H9 (cell line): ENCODE data around the gene OR10P1. TPM values are rescaled to one million over a fixed set of nuclear protein-coding genes. Genes with fewer than 3 reads are reported as not detected.

ENCODE experiments used
- DNase-seq: peaks from one replicate; pipeline ENCODE4 v3.0.0-alpha.2; 2017
- H2AFZ ChIP-seq: one replicate; pipeline ENCODE4 v1.6.1; 2013; ENCODE audit warnings: mild to moderate bottlenecking, low read length, control low read depth, moderate library complexity
- H2AK5ac ChIP-seq: 2 replicates; pipeline ENCODE4 v1.6.1; 2013; ENCODE audit warnings: low read length, control low read depth, mixed read lengths; ENCODE audit not compliant: insufficient read length
- H2BK120ac ChIP-seq: one replicate; pipeline ENCODE4 v1.6.1; 2013; ENCODE audit warnings: low read depth, mild to moderate bottlenecking, low read length, control low read depth, inconsistent platforms; ENCODE audit not compliant: poor library complexity, severe bottlenecking
- H2BK12ac ChIP-seq: 2 replicates; pipeline ENCODE4 v1.6.1; 2013; ENCODE audit warnings: low read length, control low read depth, mixed read lengths, low read depth; ENCODE audit not compliant: insufficient read length
- H2BK15ac ChIP-seq: 2 replicates; pipeline ENCODE4 v1.6.1; 2013; ENCODE audit warnings: low read depth, low read length, control low read depth
- H2BK20ac ChIP-seq: one replicate; pipeline ENCODE4 v1.6.1; 2013; ENCODE audit warnings: low read depth, mild to moderate bottlenecking, low read length, control low read depth, inconsistent platforms; ENCODE audit not compliant: poor library complexity, severe bottlenecking
- H2BK5ac ChIP-seq: 2 replicates; pipeline ENCODE4 v1.6.1; 2013; ENCODE audit warnings: low read length, control low read depth, mixed read lengths; ENCODE audit not compliant: insufficient read length
- H3K14ac ChIP-seq: 2 replicates; pipeline ENCODE4 v1.6.1; 2013; ENCODE audit warnings: low read length, control low read depth; ENCODE audit not compliant: insufficient read depth
- H3K18ac ChIP-seq: 2 replicates; pipeline ENCODE4 v1.6.1; 2013; ENCODE audit warnings: low read depth, mild to moderate bottlenecking, mixed read lengths, low read length, control low read depth; ENCODE audit not compliant: insufficient read length
- H3K23ac ChIP-seq: 2 replicates; pipeline ENCODE4 v1.6.1; 2013; ENCODE audit warnings: low read length, control low read depth, mixed read lengths, low read depth; ENCODE audit not compliant: insufficient read length
- H3K23me2 ChIP-seq: 2 replicates; pipeline ENCODE4 v1.6.1; 2013; ENCODE audit warnings: low read depth, mild to moderate bottlenecking, mixed read lengths, low read length, control low read depth; ENCODE audit not compliant: insufficient read length, poor library complexity, severe bottlenecking
- H3K27ac ChIP-seq: 2 replicates; pipeline ENCODE4 v1.5.1; 2013; ENCODE audit warnings: low read length, control low read depth, mixed read lengths, low read depth; ENCODE audit not compliant: insufficient read length
- H3K27me3 ChIP-seq: 2 replicates; pipeline ENCODE4 v1.6.1; 2013; ENCODE audit warnings: low read length, control low read depth, inconsistent platforms; ENCODE audit not compliant: insufficient read depth
- H3K4ac ChIP-seq: 2 replicates; pipeline ENCODE4 v1.6.1; 2013; ENCODE audit warnings: low read depth, mild to moderate bottlenecking, control low read depth, inconsistent platforms, low read length, moderate library complexity
- H3K4me1 ChIP-seq: 2 replicates; pipeline ENCODE4 v1.6.1; 2013; ENCODE audit warnings: low read length, control low read depth, inconsistent platforms; ENCODE audit not compliant: insufficient read depth
- H3K4me2 ChIP-seq: 2 replicates; pipeline ENCODE4 v1.6.1; 2013; ENCODE audit warnings: low read length, control low read depth, mixed read lengths; ENCODE audit not compliant: insufficient read length, insufficient read depth
- H3K56ac ChIP-seq: 2 replicates; pipeline ENCODE4 v1.6.1; 2013; ENCODE audit warnings: low read depth, mild to moderate bottlenecking, mixed read lengths, low read length, control low read depth; ENCODE audit not compliant: insufficient read length
- H3K79me1 ChIP-seq: 2 replicates; pipeline ENCODE4 v1.6.1; 2013; ENCODE audit warnings: low read depth, mild to moderate bottlenecking, moderate library complexity, low read length, control low read depth, inconsistent platforms; ENCODE audit not compliant: insufficient read depth, poor library complexity, severe bottlenecking
- H3K79me2 ChIP-seq: 2 replicates; pipeline ENCODE4 v1.6.1; 2013; ENCODE audit warnings: low read length, control low read depth, inconsistent platforms; ENCODE audit not compliant: insufficient read depth
- H3K9ac ChIP-seq: 2 replicates; pipeline ENCODE4 v1.6.1; 2013; ENCODE audit warnings: low read length, control low read depth, mixed read lengths; ENCODE audit not compliant: insufficient read length; ENCODE audit errors: extremely low read depth
- H3K9me3 ChIP-seq: one replicate; pipeline ENCODE4 v1.6.1; 2013; ENCODE audit warnings: low read depth, low read length, inconsistent platforms; ENCODE audit not compliant: control insufficient read depth
- H3T11ph ChIP-seq: one replicate; pipeline ENCODE4 v1.6.1; 2013; ENCODE audit warnings: mild to moderate bottlenecking, low read length, control low read depth, inconsistent platforms
- H4K20me1 ChIP-seq: one replicate; pipeline ENCODE4 v1.6.1; 2013; ENCODE audit not compliant: control insufficient read depth, insufficient read length, insufficient read depth
- H4K5ac ChIP-seq: 2 replicates; pipeline ENCODE4 v1.6.1; 2013; ENCODE audit warnings: low read depth, mild to moderate bottlenecking, mixed read lengths, low read length, control low read depth; ENCODE audit not compliant: insufficient read length
- H4K8ac ChIP-seq: replicated peaks from 2 replicates; pipeline ENCODE4 v1.6.1; 2013; ENCODE audit warnings: low read length, control low read depth, mixed read lengths, low read depth; ENCODE audit not compliant: insufficient read length
- H4K91ac ChIP-seq: 2 replicates; pipeline ENCODE4 v1.6.1; 2013; ENCODE audit warnings: low read depth, mild to moderate bottlenecking, moderate library complexity, mixed read lengths, low read length, control low read depth; ENCODE audit not compliant: insufficient read length
- H3K27ac Mint-ChIP-seq, 3 experiments: 2 replicates in 2 of 3; 3 replicates in 1 of 3; pipeline ENCODE4 v1.8.0; 2020 to 2021; ENCODE audit warnings: mixed read lengths in 3 of 3, mild to moderate bottlenecking in 1 of 3, moderate library complexity in 1 of 3
- H3K27me3 Mint-ChIP-seq: 2 replicates; pipeline ENCODE4 v1.8.0; 2021; ENCODE audit warnings: low read depth, mild to moderate bottlenecking, moderate library complexity, mixed read lengths
- H3K36me3 Mint-ChIP-seq, 3 experiments: 2 replicates in 2 of 3; 3 replicates in 1 of 3; pipeline ENCODE4 v1.8.0; 2020 to 2021; ENCODE audit warnings: low read depth in 3 of 3, mixed read lengths in 3 of 3; ENCODE audit not compliant: insufficient read depth in 1 of 3
- H3K4me1 Mint-ChIP-seq, 2 experiments: 2 replicates each; pipeline ENCODE4 v1.8.0; 2020; ENCODE audit warnings: mixed read lengths in 2 of 2
- H3K4me3 Mint-ChIP-seq, 2 experiments: 2 replicates in 1 of 2; 3 replicates in 1 of 2; pipeline ENCODE4 v1.8.0; 2020 to 2021; ENCODE audit warnings: mild to moderate bottlenecking in 2 of 2, mixed read lengths in 2 of 2, moderate library complexity in 1 of 2
- H3K9me3 Mint-ChIP-seq, 2 experiments: 2 replicates in 1 of 2; 3 replicates in 1 of 2; pipeline ENCODE4 v1.8.0; 2020; ENCODE audit warnings: mild to moderate bottlenecking in 2 of 2, mixed read lengths in 2 of 2, moderate library complexity in 1 of 2
- CTCF ChIP-seq: fragments of 200-600 bp; sonication (generic); conservative IDR thresholded peaks from 3 replicates; pipeline ENCODE4 v1.8.0; 2021; ENCODE audit warnings: antibody characterized with exemption, mild to moderate bottlenecking
- WGBS: extraction: QIAGEN DNeasy Blood & Tissue Kit; methylation state at CpG from one replicate; pipeline ENCODE4 v1.1.7; 2013; ENCODE audit warnings: missing lambda C conversion rate, low lambda C conversion rate, mixed read lengths; ENCODE audit not compliant: insufficient read length; ENCODE audit errors: extremely low coverage; 5-methylcytosine and 5-hydroxymethylcytosine counted together
- total RNA-seq: library from RNA; stranded (reverse); gene quantifications from 2 replicates; pipeline ENCODE4 v1.2.1, GENCODE V29; 2021

The OR10P1 gene
- total RNA-seq, 1 experiment from 2014 or later: not detected

- H3K14ac ChIP-seq: no peak overlapping the region
- no peak overlapping the region for H2BK15ac ChIP-seq
- Mint-ChIP-seq H3K4me3 (no peak overlapping the region), H3K27ac (no peak overlapping the region), H3K4me1 (no peaks in the 10 kb centered on the region), H3K27me3 (peaks cover 19% of the 10 kb centered on the region), H3K9me3 (no peaks in the 10 kb centered on the region), H3K36me3 (no peaks in the 10 kb centered on the region)
- no peaks in the 10 kb centered on the region for H3K9me3 ChIP-seq
- no peak overlapping the region for H3K4me2 ChIP-seq
- no peaks in the 10 kb centered on the region for H3K23me2 ChIP-seq
- 0 out of 2 replicates have a peak, but pooled peaks cover 1% of the 10 kb centered on the region for H3K79me2 ChIP-seq
- H3K4me1 ChIP-seq: no peaks in the 10 kb centered on the region
- no peak for TF ChIP-seq CTCF
- H2BK20ac ChIP-seq: no peak overlapping the region
- H3K27ac ChIP-seq: no peak overlapping the region
- no peaks in the 10 kb centered on the region for H4K20me1 ChIP-seq
- H3K27me3 ChIP-seq: no peaks in the 10 kb centered on the region
- no peak overlapping the region for H4K91ac ChIP-seq
- no peak overlapping the region for H3K18ac ChIP-seq
- no peak overlapping the region for H2BK120ac ChIP-seq
- DNase-seq: no peak
- H3K79me1 ChIP-seq: no peaks in the 10 kb centered on the region
- no peak overlapping the region for H2BK5ac ChIP-seq
- H2AFZ ChIP-seq: no peak overlapping the region
- H3K23ac ChIP-seq: no peak overlapping the region
- no peak overlapping the region for H3K56ac ChIP-seq
- no peak overlapping the region for H2AK5ac ChIP-seq
- no peak overlapping the region for H3K4ac ChIP-seq
- H2BK12ac ChIP-seq: no peak overlapping the region
- H4K8ac ChIP-seq: no peak overlapping the region
- no peak overlapping the region for H3T11ph ChIP-seq
- WGBS: no CpG with 5 or more reads among the region's 6 CpGs
- no peak overlapping the region for H3K9ac ChIP-seq
- no peak overlapping the region for H4K5ac ChIP-seq
These were observed 506 bp upstream of the OR10P1 start for GRCh38 chr12:55636116-55636655.
